ENCODE results near the gene DST. TPM values are rescaled to one million over a fixed set of nuclear protein-coding genes. Genes with fewer than 3 reads are reported as not detected.
A peak's percentile ranks its signal among the peaks of the same experiment; 100 is the strongest.

DST gene
- total RNA-seq, 1 experiment from 2014 or later = 132 TPM

GRCh38 chr6:56535626-56536025 lies 107.1 kb downstream of the DST start:
- ChIA-PET POLR2A (no interaction called here), CTCF (no interaction called here)
- no peak for TF ChIP-seq ELF4 (CRISPR knock-in tag; IDR thresholded peaks at IDR 0.05; ENCODE audit: low read depth)
- no peak for TF ChIP-seq NR2C2 (CRISPR knock-in tag; IDR thresholded peaks at IDR 0.05)
- no peak for TF ChIP-seq SMAD4 (CRISPR knock-in tag; IDR thresholded peaks at IDR 0.05)
- no peak for TF ChIP-seq AFF4 (CRISPR knock-in tag; IDR thresholded peaks at IDR 0.05; ENCODE audit: borderline replicate concordance)
- no peak for TF ChIP-seq ETV6 (CRISPR knock-in tag; IDR thresholded peaks at IDR 0.05)
- no peak for TF ChIP-seq GABPB1 (CRISPR knock-in tag; IDR thresholded peaks at IDR 0.05)
- TF ChIP-seq ZNF425 (CRISPR knock-in tag; conservative IDR thresholded peaks at IDR 0.05) = no peak
- TF ChIP-seq GRHL2 (CRISPR knock-in tag; IDR thresholded peaks at IDR 0.05; ENCODE audit: insufficient replicate concordance, severe bottlenecking) = no peak
- TF ChIP-seq ZNF219 (CRISPR knock-in tag; IDR thresholded peaks at IDR 0.05; ENCODE audit: borderline replicate concordance) = no peak
- no peak for TF ChIP-seq KAT7 (CRISPR knock-in tag; IDR thresholded peaks at IDR 0.05; ENCODE audit: borderline replicate concordance)
- TF ChIP-seq FOXK1 (CRISPR knock-in tag; IDR thresholded peaks at IDR 0.05) = no peak
- TF ChIP-seq FOXP4 (CRISPR knock-in tag; IDR thresholded peaks at IDR 0.05) = no peak
- TF ChIP-seq ZMAT4 (CRISPR knock-in tag; IDR thresholded peaks at IDR 0.05) = no peak
- no peak for TF ChIP-seq E2F4 (CRISPR knock-in tag; IDR thresholded peaks at IDR 0.05; ENCODE audit: borderline replicate concordance, low read depth)
- H3K36me3 Mint-ChIP-seq = peaks cover 8% of the 10 kb centered on the region
- no peaks in the 10 kb centered on the region for H3K9me3 Mint-ChIP-seq
- no peak for DNase-seq (ENCODE audit: low spot score)
- H3K27ac Mint-ChIP-seq = no peak overlapping the region
- H3K4me1 Mint-ChIP-seq = peaks cover 33% of the 10 kb centered on the region
- H3K27me3 Mint-ChIP-seq (ENCODE audit: low read depth) = no peaks in the 10 kb centered on the region
- ATAC-seq = no peak
- H3K4me3 Mint-ChIP-seq = no peak overlapping the region

GRCh38 chr6:56534680-56535419 lies 107.8 kb downstream of the DST start:
- Mint-ChIP-seq H3K36me3 (peaks cover 11% of the 10 kb centered on the region), H3K27ac (peak overlapping the region; percentile 31; the same call in 1 of the 2 replicates), H3K9me3 (no peaks in the 10 kb centered on the region), H3K27me3 (ENCODE audit: low read depth) (no peaks in the 10 kb centered on the region), H3K4me3 (no peak overlapping the region), H3K4me1 (peaks cover 33% of the 10 kb centered on the region)
- peak; percentile 95 for ATAC-seq
- ChIA-PET CTCF (no interaction called here), POLR2A (no interaction called here)
- TF ChIP-seq TEAD4 (CRISPR knock-in tag; IDR thresholded peaks at IDR 0.05) = no peak
- no peak for TF ChIP-seq ZNF532 (CRISPR knock-in tag; IDR thresholded peaks at IDR 0.05; ENCODE audit: borderline replicate concordance)
- peak; percentile 95 for TF ChIP-seq ZNF423 (CRISPR knock-in tag; IDR thresholded peaks at IDR 0.05)
- TF ChIP-seq ZNF396 (CRISPR knock-in tag; IDR thresholded peaks at IDR 0.05; ENCODE audit: borderline replicate concordance) = no peak
- DNase-seq (ENCODE audit: low spot score) = peak; percentile 32

Data from WTC11 (cell line).